Spleen (tissue), 11 donors: ENCODE measurements around the gene DTNA. TPM values are rescaled to one million over a fixed set of nuclear protein-coding genes. Genes with fewer than 3 reads are reported as not detected.
"Not testable (repeated sequence)": the region's sequence is repeated elsewhere in the genome, so short reads cannot be mapped to it uniquely, and the experiment has no call there.

ENCODE experiments used
- DNase-seq: peaks from one replicate; pipeline ENCODE4 v3.0.0-alpha.2; 2020
- H3K27ac ChIP-seq, 8 donors: fragments of 200-600 bp; sonication (generic) in 7 of 8; 1 replicate in 4 of 8; 2 replicates in 4 of 8; pipeline versions ENCODE4 v1.5.0 to v1.8.0; 2016 to 2021; ENCODE audit warnings: inconsistent platforms in 4 of 8, mild to moderate bottlenecking in 4 of 8, moderate library complexity in 1 of 8
- H3K27me3 ChIP-seq, 7 donors: fragments of 200-600 bp; sonication (generic) in 6 of 7; replicated peaks in 1 of 7; 1 replicate in 4 of 7; 2 replicates in 3 of 7; pipeline versions ENCODE4 v1.5.0 to v1.8.0; 2016 to 2021; ENCODE audit warnings: inconsistent platforms in 3 of 7, mild to moderate bottlenecking in 1 of 7
- H3K36me3 ChIP-seq, 6 donors: fragments of 200-600 bp; sonication (generic) in 5 of 6; 1 replicate in 4 of 6; 2 replicates in 2 of 6; pipeline versions ENCODE4 v1.5.0 to v1.8.0; 2016 to 2021; ENCODE audit warnings: inconsistent platforms in 2 of 6
- H3K4me1 ChIP-seq, 6 donors: fragments of 200-600 bp; sonication (generic) in 5 of 6; 1 replicate in 3 of 6; 2 replicates in 3 of 6; pipeline versions ENCODE4 v1.5.0 to v1.8.0; 2016 to 2021; ENCODE audit warnings: inconsistent platforms in 3 of 6
- H3K4me3 ChIP-seq, 8 donors: fragments of 200-600 bp; sonication (generic) in 7 of 8; 1 replicate in 4 of 8; 2 replicates in 4 of 8; pipeline versions ENCODE4 v1.5.0 to v1.8.0; 2016 to 2021; ENCODE audit warnings: inconsistent platforms in 4 of 8, mild to moderate bottlenecking in 4 of 8, moderate library complexity in 2 of 8
- H3K9me3 ChIP-seq, 8 donors: fragments of 200-600 bp; sonication (generic) in 7 of 8; 1 replicate in 4 of 8; 2 replicates in 4 of 8; pipeline versions ENCODE4 v1.5.0 to v1.8.0; 2016 to 2021; ENCODE audit warnings: inconsistent platforms in 4 of 8
- CTCF ChIP-seq, 11 experiments: fragments of 200-600 bp in 7 of 11; fragments of 450-650 bp in 4 of 11; sonication (generic) in 4 of 11; IDR thresholded peaks in 8 of 11; conservative IDR thresholded peaks in 3 of 11; 1 replicate in 7 of 11; 2 replicates in 4 of 11; pipeline versions ENCODE4 v1.4.0 to v1.8.0; 2016 to 2021; ENCODE audit warnings: antibody characterized with exemption in 11 of 11, inconsistent platforms in 4 of 11, mild to moderate bottlenecking in 1 of 11
- POLR2A ChIP-seq, 3 donors: fragments of 450-650 bp; IDR thresholded peaks; one replicate each; pipeline ENCODE4 v1.5.1; 2017; ENCODE audit warnings: antibody characterized with exemption in 3 of 3, mild to moderate bottlenecking in 1 of 3
- POLR2AphosphoS5 ChIP-seq, 3 donors: sonication (generic); formaldehyde crosslinking; IDR thresholded peaks; one replicate each; pipeline ENCODE4 v1.5.1; 2017; ENCODE audit warnings: antibody characterized with exemption in 3 of 3
- WGBS, 5 donors: extraction: QIAGEN DNeasy Blood & Tissue Kit in 3 of 5; methylation state at CpG; one replicate each; pipeline versions ENCODE4 v1.1.5 to v1.1.7; 2013 to 2018; 5-methylcytosine and 5-hydroxymethylcytosine counted together
- intact Hi-C: fragments of 100-400 bp; cut with DNase I; formaldehyde crosslinking; loops from one replicate; pipeline ENCODE4 v1.15.0; 2023; ENCODE audit warnings: low total_unique reads
- polyA plus RNA-seq, 3 donors: library from polyadenylated mRNA; stranded (reverse); fragments of 200-250 nt; gene quantifications; one replicate each; pipeline ENCODE4 v1.2.1, GENCODE V29; 2013
- total RNA-seq, 7 donors: library from RNA; depleted of rRNA in 3 of 7; stranded (reverse); fragments of >200 nt in 3 of 7; fragmentation: NEBNext Ultra II Directional in 4 of 7; extraction: Animal tissue kit (Norgen Biotek cat#: 25700) in 4 of 7; gene quantifications; one replicate each; pipeline versions ENCODE4 v1.1.0 to v1.2.1, GENCODE V29; 2016 to 2021
- donor health status: healthy with polysubstance abuse.
- donor health status: DM: no; HTN: no; CAD: no; lungs with moderate emphysema.
- donor health status: DM: no; HTN: no; CAD: no.
- donor health status: Bipolar disorder and iron deficiency.
- donor health status: healthy.
- donor health status: DM: no; HTN: no; CAD: no.
- donor health status: DM: yes; HTN: yes; CAD: no.

DTNA gene
- total and polyA plus RNA-seq, 10 donors = 3.0 to 29.2 (median 14.2) TPM

- Histone ChIP-seq H3K9me3 (no peaks in the 10 kb centered on the region), H3K27ac (no peak overlapping the region), H3K27me3 (no peaks in the 10 kb centered on the region), H3K36me3 (no peaks in the 10 kb centered on the region), H3K4me3 (no peak overlapping the region), H3K4me1 (no peaks in the 10 kb centered on the region)
- WGBS, 5 donors = 78 to 90% (median 82%) methylated on average over 3 of the region's 3 CpGs
- no peak for DNase-seq
- no peak for TF ChIP-seq POLR2A (IDR thresholded peaks at IDR 0.05)
- TF ChIP-seq CTCF (IDR thresholded peaks at IDR 0.05 in 8 of 11, conservative IDR thresholded peaks at IDR 0.05 in 3 of 11) = no peak
- no peak for TF ChIP-seq POLR2AphosphoS5 (IDR thresholded peaks at IDR 0.05)
- intact Hi-C loops = no loop called here
These were observed 33.1 kb upstream of the DTNA start for GRCh38 chr18:34676816-34677574.

GRCh38 chr18:34689750-34690149, 20.3 kb upstream of the DTNA start:
- H3K4me3 ChIP-seq, DNase-seq, H3K27me3 ChIP-seq, intact Hi-C loops, H3K9me3 ChIP-seq, H3K4me1 ChIP-seq, H3K36me3 ChIP-seq, H3K27ac ChIP-seq: not testable (repeated sequence)
- WGBS, 5 donors = 66 to 100% (median 79%) methylated on average over 1 to 3 of the region's 3 CpGs

- Histone ChIP-seq H3K36me3 (no peaks in the 10 kb centered on the region), H3K27ac (no peak overlapping the region), H3K9me3 (no peaks in the 10 kb centered on the region), H3K4me3 (no peak overlapping the region), H3K4me1 (no peaks in the 10 kb centered on the region), H3K27me3 (no peaks in the 10 kb centered on the region)
- DNase-seq = no peak
- intact Hi-C loops = no loop called here
- TF ChIP-seq POLR2AphosphoS5 (IDR thresholded peaks at IDR 0.05) (no peak), CTCF (IDR thresholded peaks at IDR 0.05 in 8 of 11, conservative IDR thresholded peaks at IDR 0.05 in 3 of 11) (no peak), POLR2A (IDR thresholded peaks at IDR 0.05) (no peak)
These were observed 18.5 kb upstream of the DTNA start for GRCh38 chr18:34691614-34692013.

- Histone ChIP-seq H3K4me3 (no peak overlapping the region), H3K27me3 (no peaks in the 10 kb centered on the region), H3K9me3 (no peaks in the 10 kb centered on the region), H3K36me3 (no peaks in the 10 kb centered on the region), H3K27ac (no peak overlapping the region), H3K4me1 (no peaks in the 10 kb centered on the region)
- TF ChIP-seq POLR2A (IDR thresholded peaks at IDR 0.05) (no peak), POLR2AphosphoS5 (IDR thresholded peaks at IDR 0.05) (no peak), CTCF (IDR thresholded peaks at IDR 0.05 in 8 of 11, conservative IDR thresholded peaks at IDR 0.05 in 3 of 11) (no peak)
- intact Hi-C loops = no loop called here
- no peak for DNase-seq
- 78 to 94% (median 87%) methylated on average over 5 of the region's 5 CpGs for WGBS, 5 donors
These were observed 15.4 kb upstream of the DTNA start for GRCh38 chr18:34694591-34695165.
